BLaER1 (cell line): Measurements from ENCODE around the gene MAST4.

ENCODE experiments used
- H3K27ac ChIP-seq: shearing (Covaris generic); formaldehyde crosslinking; 2 replicates; pipeline ENCODE4 v1.8.1; 2022
- H3K27me3 ChIP-seq: shearing (Covaris generic); formaldehyde crosslinking; 2 replicates; pipeline ENCODE4 v1.8.1; 2022
- H3K36me3 ChIP-seq: shearing (Covaris generic); formaldehyde crosslinking; 2 replicates; pipeline ENCODE4 v1.8.1; 2022
- H3K4me1 ChIP-seq: shearing (Covaris generic); formaldehyde crosslinking; 2 replicates; pipeline ENCODE4 v1.8.1; 2022
- H3K4me2 ChIP-seq: shearing (Covaris generic); formaldehyde crosslinking; 2 replicates; pipeline ENCODE4 v1.8.1; 2022
- H3K4me3 ChIP-seq: shearing (Covaris generic); formaldehyde crosslinking; 2 replicates; pipeline ENCODE4 v1.8.1; 2022
- H3K9ac ChIP-seq: shearing (Covaris generic); formaldehyde crosslinking; 2 replicates; pipeline ENCODE4 v1.8.1; 2022
- H3K9me3 ChIP-seq: shearing (Covaris generic); formaldehyde crosslinking; 2 replicates; pipeline ENCODE4 v1.8.1; 2022
- H4K20me1 ChIP-seq: shearing (Covaris generic); formaldehyde crosslinking; 2 replicates; pipeline ENCODE4 v1.8.1; 2022
- Cebpa-rat ChIP-seq: shearing (Covaris generic); IDR thresholded peaks from 2 replicates; pipeline ENCODE4 v1.8.1; 2022

Gene MAST4

GRCh38 chr5:66710557-66711088, 114.4 kb downstream of the MAST4 start:
- TF ChIP-seq Cebpa-rat, result no peak
- H4K20me1 ChIP-seq, result no peaks in the 10 kb centered on the region
- H3K9ac ChIP-seq, result no peak overlapping the region
- H3K27ac ChIP-seq, result no peak overlapping the region
- H3K9me3 ChIP-seq, result peaks cover 10% of the 10 kb centered on the region
- H3K4me3 ChIP-seq, result no peak overlapping the region
- H3K4me2 ChIP-seq, result no peak overlapping the region
- H3K27me3 ChIP-seq, result no peaks in the 10 kb centered on the region
- no peaks in the 10 kb centered on the region for H3K36me3 ChIP-seq
- peaks cover 3% of the 10 kb centered on the region for H3K4me1 ChIP-seq

GRCh38 chr5:66713998-66714397, 117.8 kb downstream of the MAST4 start:
- no peaks in the 10 kb centered on the region for H4K20me1 ChIP-seq
- H3K9ac ChIP-seq, result no peak overlapping the region
- H3K4me2 ChIP-seq, result no peak overlapping the region
- no peaks in the 10 kb centered on the region for H3K27me3 ChIP-seq
- no peak for TF ChIP-seq Cebpa-rat
- H3K9me3 ChIP-seq, result peaks cover 10% of the 10 kb centered on the region
- H3K36me3 ChIP-seq, result no peaks in the 10 kb centered on the region
- peaks cover 10% of the 10 kb centered on the region; the same call in 1 of the 2 replicates for H3K4me1 ChIP-seq
- H3K27ac ChIP-seq, result no peak overlapping the region
- H3K4me3 ChIP-seq, result no peak overlapping the region

- no peaks in the 10 kb centered on the region for H3K27me3 ChIP-seq
- TF ChIP-seq Cebpa-rat, result no peak
- no peaks in the 10 kb centered on the region for H3K36me3 ChIP-seq
- no peak overlapping the region for H3K4me3 ChIP-seq
- H4K20me1 ChIP-seq, result no peaks in the 10 kb centered on the region
- no peak overlapping the region for H3K4me2 ChIP-seq
- H3K27ac ChIP-seq, result no peak overlapping the region
- H3K9me3 ChIP-seq, result no peaks in the 10 kb centered on the region
- peaks cover 10% of the 10 kb centered on the region; the same call in 1 of the 2 replicates for H3K4me1 ChIP-seq
- H3K9ac ChIP-seq, result no peak overlapping the region
Observed at GRCh38 chr5:66717455-66718373, 121.5 kb downstream of the MAST4 start.

DNA sequence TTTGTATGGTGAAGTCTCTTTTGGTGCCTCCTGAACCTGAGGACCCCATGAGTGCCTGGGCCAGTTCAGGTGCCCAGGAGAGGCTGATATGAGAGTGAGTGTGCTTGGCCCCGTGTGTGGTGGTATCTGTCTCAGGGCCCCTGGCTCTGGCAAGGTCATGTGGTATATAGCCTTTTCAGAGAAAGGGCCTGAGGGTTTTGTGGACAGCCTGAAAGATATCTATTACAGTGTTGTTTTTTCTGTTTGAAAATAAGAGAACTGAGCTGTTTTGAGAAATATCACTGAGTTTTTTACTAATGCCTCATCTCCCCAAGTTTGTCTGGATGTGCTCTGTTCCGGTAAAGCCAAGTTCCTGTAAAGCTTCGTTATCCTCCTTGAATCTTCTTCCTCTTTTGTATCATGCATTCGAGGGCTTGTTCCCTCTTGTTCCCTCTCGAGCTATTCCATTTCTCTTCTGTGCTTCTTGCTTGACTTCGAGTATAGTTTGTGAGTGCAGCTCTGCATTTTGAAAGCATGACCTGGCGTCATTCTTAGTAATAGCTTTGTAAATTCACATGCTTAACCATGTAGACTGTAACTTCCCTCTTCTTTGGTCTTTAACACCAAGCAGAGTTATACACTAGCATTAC, 122.3 kb downstream of the MAST4 start:
- Histone ChIP-seq H3K27ac (no peak overlapping the region), H4K20me1 (no peaks in the 10 kb centered on the region), H3K4me2 (no peak overlapping the region), H3K4me1 (peaks cover 10% of the 10 kb centered on the region; the same call in 1 of the 2 replicates), H3K4me3 (no peak overlapping the region), H3K36me3 (no peaks in the 10 kb centered on the region), H3K9ac (no peak overlapping the region), H3K27me3 (no peaks in the 10 kb centered on the region), H3K9me3 (no peaks in the 10 kb centered on the region)
- no peak for TF ChIP-seq Cebpa-rat

- H3K9ac ChIP-seq, result no peak overlapping the region
- H3K27ac ChIP-seq, result no peak overlapping the region
- H3K4me3 ChIP-seq, result no peak overlapping the region
Observed at GRCh38 chr5:66720780-66721179, 124.6 kb downstream of the MAST4 start.

GRCh38 chr5:66722686-66723085, 126.5 kb downstream of the MAST4 start:
- H3K9ac ChIP-seq, result no peak overlapping the region
- no peak overlapping the region for H3K27ac ChIP-seq
- TF ChIP-seq Cebpa-rat, result no peak
- H4K20me1 ChIP-seq, result no peaks in the 10 kb centered on the region
- no peaks in the 10 kb centered on the region for H3K9me3 ChIP-seq
- no peaks in the 10 kb centered on the region for H3K27me3 ChIP-seq
- no peak overlapping the region for H3K4me2 ChIP-seq
- H3K36me3 ChIP-seq, result no peaks in the 10 kb centered on the region
- H3K4me1 ChIP-seq, result 0 out of 2 replicates have a peak, but pooled peaks cover under 1% of the 10 kb centered on the region
- no peak overlapping the region for H3K4me3 ChIP-seq

More at GRCh38 chr5:66720780-66721179, 124.6 kb downstream of the MAST4 start:
- no peak overlapping the region for H3K4me2 ChIP-seq
- no peaks in the 10 kb centered on the region for H3K36me3 ChIP-seq
- H3K9me3 ChIP-seq, result no peaks in the 10 kb centered on the region
- TF ChIP-seq Cebpa-rat, result no peak
- H3K4me1 ChIP-seq, result peaks cover 10% of the 10 kb centered on the region; the same call in 1 of the 2 replicates
- no peaks in the 10 kb centered on the region for H3K27me3 ChIP-seq
- no peaks in the 10 kb centered on the region for H4K20me1 ChIP-seq

DNA sequence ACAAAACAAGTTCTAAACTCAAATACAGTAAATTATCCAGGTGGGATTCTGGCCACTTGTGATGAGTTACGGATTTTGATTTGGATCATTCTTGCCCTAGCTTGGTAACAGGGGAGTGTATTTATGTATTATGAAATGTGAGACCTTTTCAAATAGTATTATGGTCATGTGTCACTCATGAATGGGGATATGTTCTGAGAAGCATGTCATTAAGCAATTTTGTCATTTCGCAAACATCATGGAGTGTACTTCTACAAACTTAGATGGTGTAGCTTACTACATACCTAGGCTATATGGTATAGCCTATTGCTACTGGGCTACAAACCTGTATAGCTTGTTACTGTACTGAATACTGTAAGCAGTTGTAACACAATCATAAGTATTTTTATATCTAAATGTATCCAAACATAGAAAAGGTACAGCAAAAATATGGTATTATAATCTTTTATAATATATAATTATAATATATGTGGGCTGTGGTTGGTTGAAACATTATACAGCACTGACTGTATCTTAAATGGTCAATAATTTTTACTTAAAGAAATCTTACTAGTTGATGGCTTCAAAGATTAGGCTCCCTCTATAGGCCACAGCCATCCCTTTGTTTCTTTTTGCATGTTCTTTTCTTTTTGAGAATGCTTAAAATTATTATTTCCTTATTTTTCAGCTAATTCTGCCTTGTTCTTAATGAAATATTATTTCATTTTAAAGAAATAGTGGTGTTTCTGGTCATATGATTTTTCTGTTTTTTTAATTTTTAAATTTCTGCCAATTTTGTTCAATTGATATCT, 128.4 kb downstream of the MAST4 start:
- H3K27me3 ChIP-seq, result no peaks in the 10 kb centered on the region
- H3K9me3 ChIP-seq, result no peaks in the 10 kb centered on the region
- H3K27ac ChIP-seq, result no peak overlapping the region
- H3K9ac ChIP-seq, result no peak overlapping the region
- H4K20me1 ChIP-seq, result no peaks in the 10 kb centered on the region
- no peaks in the 10 kb centered on the region for H3K36me3 ChIP-seq
- TF ChIP-seq Cebpa-rat, result no peak
- H3K4me2 ChIP-seq, result no peak overlapping the region
- no peaks in the 10 kb centered on the region for H3K4me1 ChIP-seq
- H3K4me3 ChIP-seq, result no peak overlapping the region

DNA sequence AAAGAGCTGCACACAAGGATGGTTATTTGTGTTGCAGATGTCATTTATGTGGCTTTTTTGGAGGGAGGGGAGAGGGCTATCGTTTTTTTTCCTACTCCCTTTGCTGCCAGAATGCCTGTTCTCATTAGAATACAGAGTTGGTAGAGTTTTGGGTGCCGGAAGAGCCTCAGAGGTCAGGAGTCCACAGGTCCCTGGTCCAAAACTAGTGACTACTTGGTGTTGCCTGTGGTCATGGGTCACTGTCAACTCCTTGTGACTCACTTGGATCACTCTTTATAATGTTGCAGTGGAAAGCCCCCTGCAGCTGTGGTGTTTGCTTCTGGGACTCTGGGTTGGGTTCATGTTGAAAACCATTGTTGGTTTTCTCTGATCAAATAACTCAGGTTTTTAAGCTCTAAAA, 131.4 kb downstream of the MAST4 start:
- H3K9ac ChIP-seq, result no peak overlapping the region
- no peaks in the 10 kb centered on the region for H4K20me1 ChIP-seq
- no peaks in the 10 kb centered on the region for H3K36me3 ChIP-seq
- TF ChIP-seq Cebpa-rat, result no peak
- H3K4me3 ChIP-seq, result no peak overlapping the region
- H3K4me1 ChIP-seq, result no peaks in the 10 kb centered on the region
- no peak overlapping the region for H3K27ac ChIP-seq
- H3K27me3 ChIP-seq, result no peaks in the 10 kb centered on the region
- no peaks in the 10 kb centered on the region for H3K9me3 ChIP-seq
- no peak overlapping the region for H3K4me2 ChIP-seq

DNA sequence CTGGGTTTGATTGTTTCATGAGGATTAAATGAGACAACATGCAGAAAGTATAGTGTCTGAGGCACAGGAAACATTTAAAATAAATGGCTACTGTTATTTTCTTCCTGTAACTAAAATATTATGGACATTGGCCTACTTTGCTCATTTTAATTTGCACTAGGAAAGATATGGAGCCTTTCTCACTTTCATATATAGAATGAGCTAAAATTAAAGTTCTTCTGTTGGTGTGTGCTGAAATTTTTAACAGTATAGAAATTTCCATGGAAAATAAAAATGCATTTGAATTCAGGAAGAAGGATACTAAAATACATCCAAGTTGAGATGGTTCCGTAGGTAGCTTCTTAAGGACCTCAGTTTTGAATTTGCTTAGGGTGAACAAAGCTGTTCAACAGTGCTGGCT, 131.9 kb downstream of the MAST4 start:
- Histone ChIP-seq H3K27me3 (no peaks in the 10 kb centered on the region), H3K9me3 (no peaks in the 10 kb centered on the region), H3K27ac (no peak overlapping the region), H3K9ac (no peak overlapping the region), H4K20me1 (no peaks in the 10 kb centered on the region), H3K4me1 (no peaks in the 10 kb centered on the region), H3K36me3 (no peaks in the 10 kb centered on the region), H3K4me2 (no peak overlapping the region), H3K4me3 (no peak overlapping the region)
- TF ChIP-seq Cebpa-rat, result no peak
